Adrenal gland (tissue), 12 donors: ENCODE data around the gene DGKG. TPM values are rescaled to one million over a fixed set of nuclear protein-coding genes. Genes with fewer than 3 reads are reported as not detected.

Experiments
- DNase-seq, 7 donors: peaks; one replicate each; pipeline ENCODE4 v3.0.0-alpha.2; 2019 to 2020
- H3K27ac ChIP-seq, 5 donors: fragments of 200-600 bp; sonication (generic) in 4 of 5; 1 replicate in 3 of 5; 2 replicates in 2 of 5; pipeline versions ENCODE4 v1.5.1 to v1.8.0; 2016 to 2020; ENCODE audit warnings: mild to moderate bottlenecking in 1 of 5
- H3K27me3 ChIP-seq: fragments of 200-600 bp; 2 replicates; pipeline ENCODE4 v1.8.0; 2021
- H3K36me3 ChIP-seq, 2 donors: fragments of 200-600 bp; replicated peaks in 1 of 2; 1 replicate in 1 of 2; 2 replicates in 1 of 2; pipeline versions ENCODE4 v1.5.1 to v1.8.0; 2018 to 2022
- H3K4me1 ChIP-seq, 2 donors: fragments of 200-600 bp; replicated peaks in 1 of 2; 1 replicate in 1 of 2; 2 replicates in 1 of 2; pipeline versions ENCODE4 v1.5.1 to v1.8.0; 2018 to 2021
- H3K4me3 ChIP-seq, 4 donors: fragments of 200-600 bp; sonication (generic) in 3 of 4; one replicate each; pipeline ENCODE4 v1.5.1; 2016 to 2018
- H3K9me3 ChIP-seq, 3 donors: fragments of 200-600 bp; sonication (generic) in 1 of 3; replicated peaks in 1 of 3; 1 replicate in 2 of 3; 2 replicates in 1 of 3; pipeline versions ENCODE4 v1.5.1 to v1.8.0; 2016 to 2021
- CTCF ChIP-seq, 6 experiments: fragments of 450-650 bp in 4 of 6; fragments of 200-600 bp in 2 of 6; sonication (generic) in 1 of 6; IDR thresholded peaks; 1 replicate in 5 of 6; 2 replicates in 1 of 6; pipeline versions ENCODE4 v1.5.1 to v1.8.0; 2016 to 2021; ENCODE audit warnings: antibody characterized with exemption in 6 of 6, mild to moderate bottlenecking in 2 of 6, moderate library complexity in 1 of 6
- POLR2A ChIP-seq, 2 donors: fragments of 450-650 bp; IDR thresholded peaks; one replicate each; pipeline ENCODE4 v1.6.1; 2017; ENCODE audit warnings: antibody characterized with exemption in 2 of 2, mild to moderate bottlenecking in 2 of 2, moderate library complexity in 1 of 2
- WGBS, 4 donors: extraction: QIAGEN DNeasy Blood & Tissue Kit in 2 of 4; methylation state at CpG; one replicate each; pipeline versions ENCODE4 v1.1.5 to v1.1.7; 2013 to 2017; 5-methylcytosine and 5-hydroxymethylcytosine counted together
- intact Hi-C, 2 donors: fragments of 100-400 bp; cut with DNase I; formaldehyde crosslinking; loops; one replicate each; pipeline versions ENCODE4 v1.14.1 to v1.15.0; 2022 to 2023
- polyA plus RNA-seq, 3 donors: library from polyadenylated mRNA; stranded (reverse); fragments of 200-250 nt in 2 of 3; fragments of 350-450 nt in 1 of 3; fragmentation: Illumina TruSeq in 1 of 3; extraction: RNeasy Lipid Tissue Mini Kit (QIAGEN cat#74804) in 1 of 3; gene quantifications; one replicate each; pipeline ENCODE4 v1.2.3, GENCODE V29; 2013 to 2014
- total RNA-seq, 9 donors: library from RNA; depleted of rRNA in 4 of 9; stranded (reverse); fragments of >200 nt in 4 of 9; fragments of 120-200 nt in 1 of 9; fragmentation: NEBNext Ultra II Directional in 1 of 9; extraction: Animal tissue kit (Norgen Biotek cat#: 25700) in 1 of 9; gene quantifications; one replicate each; pipeline versions ENCODE4 v1.1.0 to v1.2.4, GENCODE V29; 2013 to 2023
- donor health status: healthy with polysubstance abuse.
- donor health status: Bipolar disorder and iron deficiency.
- donor health status: DM: yes; HTN: yes; CAD: no.
- donor health status: DM: no; HTN: no; CAD: no.
- donor health status: DM: no; HTN: no; CAD: no.
- donor health status: DM: yes; HTN: yes; CAD: no.

Gene DGKG
- total and polyA plus RNA-seq, 12 donors: 2.9 to 43.7 (median 28.3) TPM

DNA sequence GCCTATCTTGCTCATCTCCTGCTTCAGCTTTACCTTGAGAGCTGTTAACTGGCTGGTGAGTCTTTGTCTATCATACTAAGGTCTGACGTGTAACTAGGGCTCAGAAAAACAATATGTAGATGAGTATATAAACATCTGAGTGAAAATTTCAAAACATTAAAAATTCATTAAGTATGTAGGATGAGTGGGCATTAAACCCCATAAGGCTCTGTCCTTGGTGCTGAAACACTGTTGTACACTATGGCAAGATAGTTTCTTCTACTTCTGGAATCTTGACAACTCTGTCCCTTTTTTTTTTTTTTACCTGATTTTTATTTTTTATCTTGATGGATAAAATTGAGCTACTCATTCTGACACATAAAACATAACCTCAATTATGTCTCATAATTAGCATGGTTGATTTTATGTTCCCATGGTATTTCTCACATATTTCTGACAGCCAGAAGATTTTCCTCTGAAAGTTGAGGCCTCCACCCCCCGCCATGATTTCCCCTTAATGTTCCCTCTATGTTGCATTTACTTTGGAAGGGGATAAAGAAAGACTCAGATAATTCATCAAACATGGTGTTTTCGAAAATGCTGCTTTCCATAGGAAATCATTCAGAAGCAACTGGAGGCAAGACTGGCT, 54.3 kb downstream of the DGKG start:
- WGBS, 4 donors: 60 to 69% (median 61%) methylated on average over 3 of the region's 3 CpGs
- Histone ChIP-seq H3K27ac (no peak overlapping the region), H3K4me1 (no peaks in the 10 kb centered on the region), H3K36me3 (no peaks in the 10 kb centered on the region), H3K27me3 (no peaks in the 10 kb centered on the region), H3K4me3 (no peak overlapping the region), H3K9me3 (no peaks in the 10 kb centered on the region)
- peak in 1 of 7 donors; percentile 19 for DNase-seq
- no peak for TF ChIP-seq CTCF (IDR thresholded peaks at IDR 0.05)
- TF ChIP-seq POLR2A (IDR thresholded peaks at IDR 0.05): no peak
- intact Hi-C loops: no loop called here

GRCh38 chr3:186305286-186305685, 56.7 kb downstream of the DGKG start:
- TF ChIP-seq CTCF (IDR thresholded peaks at IDR 0.05) (no peak), POLR2A (IDR thresholded peaks at IDR 0.05) (no peak)
- H3K36me3 ChIP-seq: no peaks in the 10 kb centered on the region
- no peaks in the 10 kb centered on the region for H3K9me3 ChIP-seq
- no peak for DNase-seq
- no peaks in the 10 kb centered on the region for H3K27me3 ChIP-seq
- 65 to 75% (median 71%) methylated on average over 2 of the region's 2 CpGs for WGBS, 4 donors
- intact Hi-C loops: no loop called here
- no peak overlapping the region for H3K4me3 ChIP-seq
- H3K4me1 ChIP-seq: no peaks in the 10 kb centered on the region
- no peak overlapping the region for H3K27ac ChIP-seq

DNA sequence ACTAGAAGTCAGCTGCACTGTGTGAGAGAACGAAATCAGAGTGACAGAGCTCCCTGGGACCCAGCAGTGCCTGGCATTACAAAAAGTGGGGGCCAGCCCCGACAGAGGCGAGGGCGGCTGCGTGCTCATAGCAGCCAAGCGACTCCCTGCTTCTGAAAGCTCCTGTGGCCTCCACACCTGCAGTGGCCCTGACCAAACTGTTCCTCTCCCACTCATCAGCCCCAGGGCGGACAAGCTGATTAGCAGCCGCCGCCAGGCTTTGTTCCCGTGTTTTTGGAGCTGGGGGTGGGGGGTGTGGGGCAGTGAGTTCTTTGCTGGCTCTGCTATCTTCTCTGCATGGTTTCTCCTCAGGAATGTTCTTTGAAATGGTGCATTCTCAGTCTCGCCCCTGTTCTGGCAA, 58.1 kb downstream of the DGKG start:
- H3K9me3 ChIP-seq: no peaks in the 10 kb centered on the region
- no peak overlapping the region for H3K4me3 ChIP-seq
- H3K4me1 ChIP-seq: no peaks in the 10 kb centered on the region
- intact Hi-C loops: no loop called here
- no peaks in the 10 kb centered on the region for H3K36me3 ChIP-seq
- DNase-seq: no peak
- no peaks in the 10 kb centered on the region for H3K27me3 ChIP-seq
- H3K27ac ChIP-seq: no peak overlapping the region
- WGBS, 4 donors: 33 to 57% (median 40%) methylated on average over 10 to 11 of the region's 11 CpGs
- TF ChIP-seq CTCF (IDR thresholded peaks at IDR 0.05) (no peak), POLR2A (IDR thresholded peaks at IDR 0.05) (no peak)

- no peak overlapping the region for H3K4me3 ChIP-seq
- intact Hi-C loops: no loop called here
- TF ChIP-seq POLR2A (IDR thresholded peaks at IDR 0.05) (no peak), CTCF (IDR thresholded peaks at IDR 0.05) (no peak)
- no peaks in the 10 kb centered on the region for H3K36me3 ChIP-seq
- H3K27me3 ChIP-seq: no peaks in the 10 kb centered on the region
- no peaks in the 10 kb centered on the region for H3K9me3 ChIP-seq
- no peak overlapping the region for H3K27ac ChIP-seq
- no peaks in the 10 kb centered on the region for H3K4me1 ChIP-seq
- no peak for DNase-seq
- 53 to 67% (median 57%) methylated on average over 4 of the region's 4 CpGs for WGBS, 4 donors
Observed at GRCh38 chr3:186299327-186299726, 62.7 kb downstream of the DGKG start.
